Cerebellar nuclear complex (tissue), 1 donor: ENCODE measurements around the gene MAPKAPK3.

Experiments used
- DNase-seq, 2 experiments: peaks; one replicate each; lab custom pipeline; 2025; lab: John Stamatoyannopoulos, UW

Gene MAPKAPK3

GRCh38 chr3:50627407-50628051 lies 10.6 kb downstream of the MAPKAPK3 start:
- DNase-seq: no peak

DNA sequence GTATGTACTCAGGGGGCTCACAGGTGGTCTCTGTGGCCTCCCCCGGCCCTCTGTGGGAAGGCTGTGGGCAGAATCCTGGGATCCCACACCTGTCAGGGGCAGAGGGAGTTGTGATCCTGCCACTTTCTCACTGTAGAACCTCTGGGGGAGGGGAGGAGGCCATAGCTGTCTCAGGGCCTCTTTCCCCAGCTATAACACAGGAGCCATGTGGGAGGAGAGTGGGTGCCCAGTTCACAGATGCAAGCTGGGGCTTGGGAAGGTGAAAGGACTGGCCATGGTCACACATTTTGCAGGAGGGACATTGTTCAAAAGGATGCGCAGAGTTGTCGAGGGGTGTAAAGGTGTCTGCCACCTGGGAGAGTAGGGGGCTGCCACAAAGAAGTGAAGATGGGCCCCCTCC lies 11.7 kb downstream of the MAPKAPK3 start:
- no peak for DNase-seq

DNA sequence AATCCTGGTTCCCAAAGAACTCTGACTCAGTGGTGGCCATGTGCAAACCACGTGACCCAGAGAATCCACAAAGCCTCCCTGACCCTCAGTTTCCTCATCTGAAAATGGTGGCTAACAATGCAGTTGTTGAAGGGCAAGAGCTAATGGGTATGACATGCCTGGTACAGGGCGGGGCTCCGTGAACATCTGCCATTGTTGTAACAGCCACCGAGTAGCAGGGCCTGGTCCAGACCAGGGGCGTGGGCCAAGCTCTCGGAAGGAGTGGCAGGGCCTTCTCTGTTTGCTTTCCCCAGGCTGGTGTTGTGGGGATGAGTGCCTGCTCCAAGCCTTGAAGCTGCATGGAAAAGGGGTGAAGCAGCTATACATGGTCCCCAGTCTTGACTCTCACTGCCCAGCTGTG lies 13.4 kb downstream of the MAPKAPK3 start:
- DNase-seq: no peak

DNA sequence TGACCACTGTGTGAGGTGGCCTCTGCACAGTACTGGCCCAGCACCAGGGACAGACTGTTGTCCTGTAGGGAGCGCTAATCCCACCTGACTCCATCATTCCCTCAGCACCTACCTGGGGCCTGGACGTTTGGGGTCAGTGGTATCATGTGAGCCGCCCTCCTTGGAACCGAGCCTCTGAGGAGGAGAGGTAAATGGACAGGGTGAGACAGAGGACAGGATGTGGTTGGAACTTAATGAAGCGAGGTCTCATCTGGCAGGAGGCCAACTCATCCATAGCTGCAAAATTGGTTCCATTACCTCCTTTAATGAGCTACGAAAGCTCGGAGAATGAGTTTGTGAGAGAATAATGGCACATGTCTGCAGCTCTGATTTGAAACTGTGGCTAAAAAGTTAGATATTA lies 13.9 kb downstream of the MAPKAPK3 start:
- no peak for DNase-seq

GRCh38 chr3:50632450-50632849 lies 15.5 kb downstream of the MAPKAPK3 start:
- no peak for DNase-seq

GRCh38 chr3:50633230-50633790 lies 16.4 kb downstream of the MAPKAPK3 start:
- no peak for DNase-seq

- DNase-seq: no peak
These were observed 18.1 kb downstream of the MAPKAPK3 start for GRCh38 chr3:50635066-50635465.

- no peak for DNase-seq
These were observed 20.1 kb downstream of the MAPKAPK3 start for GRCh38 chr3:50637011-50637410.

DNA sequence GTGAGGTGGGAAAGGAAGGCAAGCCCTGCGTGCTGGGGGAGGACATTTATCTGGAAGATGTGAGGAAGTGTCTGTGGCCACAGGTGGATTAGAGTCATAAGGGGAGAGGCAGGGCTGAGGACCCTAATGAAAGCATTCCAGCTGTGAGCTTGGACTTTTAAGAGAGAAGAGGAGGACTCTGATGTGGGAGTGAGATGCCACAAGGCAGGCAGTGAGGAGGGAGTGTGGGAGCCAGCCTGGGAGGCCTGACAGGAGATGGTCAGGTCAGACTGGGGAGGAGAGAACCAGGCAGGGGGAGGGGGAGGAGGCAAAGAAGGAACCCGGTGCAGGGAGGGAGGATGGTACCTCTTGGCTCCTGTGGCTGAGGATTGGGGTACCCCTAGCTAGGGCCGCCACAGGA lies 21.0 kb downstream of the MAPKAPK3 start:
- DNase-seq: no peak

DNA sequence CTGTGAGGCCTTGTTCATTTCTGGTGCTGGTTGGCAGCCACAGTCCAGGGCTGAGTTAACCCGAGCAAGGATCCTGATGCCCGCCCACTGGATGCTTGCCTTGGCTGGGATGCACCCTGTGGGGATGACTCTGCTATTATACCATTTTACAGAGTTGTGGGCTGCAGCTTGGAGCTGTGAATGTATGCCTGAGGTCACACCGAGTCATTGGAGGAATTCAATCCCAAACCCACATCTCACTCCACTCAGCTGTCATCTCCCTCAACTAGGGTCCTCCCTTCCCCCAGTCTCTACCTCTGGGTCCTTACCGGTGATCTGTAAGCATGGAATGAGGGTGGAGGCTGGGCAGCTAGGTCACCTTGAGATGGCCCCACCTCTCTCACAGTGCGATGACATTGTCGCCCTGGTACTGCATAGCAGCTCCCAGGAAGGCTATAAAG lies 22.1 kb downstream of the MAPKAPK3 start:
- no peak for DNase-seq

- DNase-seq: no peak
These were observed 25.4 kb downstream of the MAPKAPK3 start for GRCh38 chr3:50642382-50642781.

DNA sequence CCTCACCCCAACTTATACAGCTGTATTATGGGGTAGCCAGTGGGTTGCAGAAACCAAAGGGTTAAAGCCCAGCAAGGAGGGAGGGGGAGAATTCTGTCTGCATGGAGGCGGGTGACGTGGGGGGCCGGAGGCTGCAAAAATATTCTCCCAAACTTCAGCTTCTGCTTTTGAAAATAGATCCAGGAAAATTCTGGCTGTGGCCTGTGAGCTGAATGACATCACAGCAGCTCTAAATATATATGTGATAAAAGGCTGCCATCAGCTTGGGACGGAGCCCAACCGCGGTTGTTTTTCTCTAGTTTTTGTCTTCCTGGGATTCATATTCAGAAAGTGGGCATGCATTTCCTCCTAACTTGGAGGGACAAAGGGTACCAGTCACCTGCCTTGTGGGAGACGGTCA lies 27.6 kb downstream of the MAPKAPK3 start:
- no peak for DNase-seq

- no peak for DNase-seq
These were observed 28.4 kb downstream of the MAPKAPK3 start for GRCh38 chr3:50645378-50645777.

DNA sequence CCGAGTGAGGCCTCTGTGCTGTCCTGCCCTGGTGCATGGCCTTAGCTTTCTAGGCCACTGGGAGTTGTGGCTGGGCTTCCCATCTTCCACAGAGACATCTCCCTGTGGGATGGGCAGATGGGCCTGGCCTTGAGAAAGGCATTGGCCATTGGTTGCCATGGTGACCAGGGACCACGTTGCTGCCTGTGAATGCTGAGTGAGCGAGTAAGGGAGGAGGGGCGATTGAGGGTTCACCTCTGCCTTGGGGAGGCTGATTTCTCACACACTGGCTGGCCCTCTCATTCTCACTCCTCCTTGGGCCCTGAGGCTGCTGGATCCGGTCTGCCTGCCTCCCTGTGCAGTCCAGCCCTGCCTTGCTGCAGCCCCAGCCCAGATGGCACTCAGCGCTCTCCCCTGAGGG lies 31.4 kb downstream of the MAPKAPK3 start:
- DNase-seq: peak in 1 of 2 experiments; percentile 5

DNA sequence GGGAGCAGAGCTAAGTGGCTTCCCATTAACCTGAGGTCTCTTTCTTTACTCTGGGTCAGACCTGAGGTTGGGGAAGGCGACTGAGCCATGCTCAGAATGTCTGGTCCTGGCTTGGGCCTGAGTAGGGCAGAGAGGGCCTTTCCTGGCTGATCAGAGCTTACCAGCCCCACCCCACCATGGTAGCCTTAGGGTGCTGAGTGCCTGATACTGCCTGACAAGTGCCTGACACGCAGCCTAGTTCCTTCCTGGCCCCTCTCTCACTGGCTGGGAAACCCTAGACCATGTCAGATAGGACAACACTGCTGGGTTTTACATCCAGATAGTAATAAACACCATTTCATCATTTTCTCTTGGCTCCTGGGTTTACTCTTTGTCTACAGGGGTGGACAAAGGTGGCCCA lies 32.0 kb downstream of the MAPKAPK3 start:
- no peak for DNase-seq

DNA sequence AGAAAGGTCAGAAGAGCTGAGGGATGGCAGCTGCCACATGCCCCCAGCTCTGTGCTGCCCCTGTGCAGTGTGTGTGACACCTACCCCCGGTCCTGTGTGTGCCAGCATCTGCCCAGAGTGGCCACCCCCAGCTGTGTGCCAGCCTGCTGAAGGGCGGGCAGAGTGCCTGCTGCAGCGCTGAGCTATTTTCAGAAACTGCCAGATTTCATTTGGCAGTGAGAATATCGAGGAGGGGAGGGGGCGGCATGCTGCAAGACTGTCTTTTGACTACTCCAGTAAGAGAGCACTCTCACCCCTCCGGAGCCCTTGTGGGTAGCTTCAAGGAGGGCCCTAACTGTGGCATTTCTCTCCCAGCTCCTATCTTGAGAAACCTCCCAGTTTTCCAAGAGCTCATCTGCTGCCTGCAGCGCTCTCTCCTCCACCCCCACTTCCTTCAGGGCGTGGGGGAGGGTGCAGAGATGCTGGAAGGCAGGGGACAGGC lies 32.5 kb downstream of the MAPKAPK3 start:
- DNase-seq: no peak

DNA sequence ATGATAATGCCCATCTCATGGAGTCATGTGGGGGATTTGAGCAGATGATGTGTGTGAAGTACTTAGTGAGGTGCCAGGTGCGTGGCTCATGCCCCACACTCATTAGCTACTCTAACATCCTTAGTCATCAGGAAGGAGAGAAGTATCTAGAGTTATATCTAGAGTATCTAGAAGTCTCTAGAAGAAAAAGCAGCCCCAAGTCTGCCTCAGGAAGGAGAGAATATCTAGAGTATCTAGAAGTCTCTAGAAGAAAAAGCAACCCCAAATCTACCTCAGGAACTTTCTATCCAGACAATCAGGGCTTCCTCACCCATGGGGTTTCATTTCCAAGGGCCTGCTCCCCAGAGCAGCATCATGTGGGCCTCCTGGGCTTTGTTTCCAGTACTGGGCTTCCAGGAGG lies 33.1 kb downstream of the MAPKAPK3 start:
- DNase-seq: no peak

DNA sequence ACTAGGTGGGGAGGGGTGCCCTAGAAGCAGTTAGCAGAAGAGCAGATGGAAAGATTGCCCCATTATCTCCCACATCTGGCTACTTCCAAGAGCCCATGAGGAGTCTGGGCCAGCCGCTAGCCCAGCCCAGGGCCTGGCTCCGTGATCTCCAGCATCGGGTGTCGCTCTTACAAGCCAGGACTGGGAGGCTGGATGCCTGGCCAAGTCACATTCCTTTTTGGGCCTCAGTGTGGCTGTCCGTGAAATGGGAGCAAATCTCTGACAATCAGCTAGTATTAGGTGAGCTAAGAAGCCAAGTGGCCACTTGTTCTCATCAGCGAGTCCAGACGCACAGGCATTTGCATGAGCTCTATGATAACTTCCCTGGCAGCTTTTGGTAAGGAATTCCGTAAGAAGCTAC lies 34.5 kb downstream of the MAPKAPK3 start:
- DNase-seq: no peak

GRCh38 chr3:50651920-50652529 lies 35.1 kb downstream of the MAPKAPK3 start:
- DNase-seq: no peak

- no peak for DNase-seq
These were observed 35.8 kb downstream of the MAPKAPK3 start for GRCh38 chr3:50652709-50653108.

- DNase-seq: no peak
These were observed 37.1 kb downstream of the MAPKAPK3 start for GRCh38 chr3:50653937-50654595.

- DNase-seq: no peak
These were observed 38.3 kb downstream of the MAPKAPK3 start for GRCh38 chr3:50655009-50655830.
